Astrocyte (in vitro differentiated cells and primary cell): ENCODE data around the gene KIF19.

Source experiments
- CTCF ChIP-seq: IDR thresholded peaks from 2 replicates; pipeline ENCODE4 v1.5.1; 2011; ENCODE audit warnings: low read depth, mild to moderate bottlenecking, inconsistent platforms, low read length, moderate library complexity; ENCODE audit not compliant: insufficient read depth
- EZH2 ChIP-seq: IDR thresholded peaks from 2 replicates; pipeline ENCODE4 v1.6.1; 2012; ENCODE audit warnings: mild to moderate bottlenecking, low read length, inconsistent platforms; ENCODE audit not compliant: insufficient read depth

DNA sequence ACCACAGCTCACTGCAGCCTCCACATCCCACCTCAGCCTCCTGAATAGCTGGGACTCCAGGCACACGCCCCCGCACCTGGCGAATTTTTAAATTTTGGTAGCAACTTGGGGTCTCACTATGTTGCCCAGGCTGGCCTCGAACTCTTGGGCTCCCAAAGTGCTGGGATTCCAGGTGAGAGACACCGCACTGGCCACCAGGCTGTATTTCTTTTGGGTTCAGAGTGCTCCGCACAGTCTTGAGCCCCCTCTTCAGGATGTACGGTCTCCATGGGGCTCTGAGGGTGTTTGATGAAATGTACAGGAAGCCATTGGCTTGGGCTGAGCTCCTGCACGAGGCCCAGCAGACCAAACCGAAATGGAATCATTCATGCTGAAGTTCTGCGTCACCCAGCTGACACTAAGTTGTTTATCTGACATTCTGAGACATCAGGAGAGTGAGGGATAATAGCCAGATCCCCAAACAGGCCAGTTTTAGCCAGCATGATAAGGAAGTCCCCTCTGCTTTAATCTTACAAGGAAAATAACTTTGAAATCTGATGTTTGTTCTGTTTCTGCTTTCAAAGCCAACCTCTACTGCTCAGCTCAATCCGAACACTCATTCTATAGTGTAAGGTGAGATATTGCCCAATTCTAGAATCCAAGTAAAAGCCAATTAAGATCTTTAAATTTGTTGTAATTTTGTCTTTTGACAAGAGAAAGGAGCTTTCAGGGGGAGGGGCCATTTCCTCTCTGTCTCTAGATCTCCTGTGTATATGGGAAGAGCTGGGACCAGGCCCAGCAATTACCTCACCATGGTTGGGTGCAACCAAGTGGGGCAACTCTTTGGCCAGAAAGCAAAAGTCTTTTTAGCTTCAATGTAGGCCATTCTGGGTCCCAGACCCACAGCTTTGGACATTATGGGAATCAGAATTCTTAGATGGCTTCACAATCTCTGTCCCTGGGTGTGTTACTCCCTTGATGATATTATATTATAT, 64.9 kb downstream of the KIF19 start:
- TF ChIP-seq CTCF (no peak), EZH2 (no peak)
